Heart right ventricle (tissue), 16 donors: ENCODE data around the gene KCNJ14. TPM values are rescaled to one million over a fixed set of nuclear protein-coding genes. Genes with fewer than 3 reads are reported as not detected.

Experiments
- ATAC-seq, 8 donors: fragments of 200-7000 bp; cut with Tn5 transposase; one replicate each; pipeline ENCODE4 v1.9.1; 2020; ENCODE audit warnings: mild to moderate bottlenecking in 8 of 8, moderate library complexity in 8 of 8, moderate number of reproducible peaks in 1 of 8
- DNase-seq, 2 donors: peaks; one replicate each; pipeline ENCODE4 v3.0.0-alpha.2; 2020
- H3K27ac ChIP-seq, 10 donors: fragments of 200-600 bp; sonication (generic) in 2 of 10; one replicate each; pipeline versions ENCODE4 v1.5.0 to v1.8.0; 2020 to 2022; ENCODE audit warnings: mild to moderate bottlenecking in 3 of 10
- H3K27me3 ChIP-seq, 7 donors: fragments of 200-600 bp; one replicate each; pipeline ENCODE4 v1.8.0; 2021 to 2022; ENCODE audit warnings: mild to moderate bottlenecking in 2 of 7
- H3K36me3 ChIP-seq, 9 donors: fragments of 200-600 bp; sonication (generic) in 1 of 9; one replicate each; pipeline versions ENCODE4 v1.5.0 to v1.8.0; 2020 to 2022; ENCODE audit warnings: mild to moderate bottlenecking in 2 of 9
- H3K4me1 ChIP-seq, 9 donors: fragments of 200-600 bp; sonication (generic) in 1 of 9; one replicate each; pipeline versions ENCODE4 v1.5.0 to v1.8.0; 2020 to 2022; ENCODE audit warnings: mild to moderate bottlenecking in 4 of 9
- H3K4me3 ChIP-seq, 10 donors: fragments of 200-600 bp; sonication (generic) in 2 of 10; one replicate each; pipeline versions ENCODE4 v1.5.0 to v1.8.0; 2020 to 2022; ENCODE audit warnings: mild to moderate bottlenecking in 7 of 10, moderate library complexity in 2 of 10
- H3K9me3 ChIP-seq, 11 donors: fragments of 200-600 bp in 10 of 11; sonication (generic) in 2 of 11; one replicate each; pipeline versions ENCODE4 v1.5.0 to v1.8.0; 2013 to 2022; ENCODE audit warnings: mild to moderate bottlenecking in 2 of 11, control low read depth in 1 of 11, moderate library complexity in 1 of 11
- WGBS, 2 donors: extraction: QIAGEN DNeasy Blood & Tissue Kit; methylation state at CpG; one replicate each; pipeline ENCODE4 v1.1.7; 2013; ENCODE audit warnings: inconsistent platforms in 1 of 2; 5-methylcytosine and 5-hydroxymethylcytosine counted together
- intact Hi-C, 10 donors: fragments of 100-400 bp; cut with DNase I; formaldehyde crosslinking; loops; one replicate each; pipeline versions ENCODE4 v1.11.1 to v1.14.2; 2022
- polyA plus RNA-seq, 2 donors: library from polyadenylated mRNA; stranded (reverse); fragments of 200-250 nt; gene quantifications; one replicate each; pipeline ENCODE4 v1.2.3, GENCODE V29; 2013
- total RNA-seq, 10 donors: library from RNA; stranded (reverse); fragmentation: NEBNext Ultra II Directional in 3 of 10; extraction: Animal tissue kit (Norgen Biotek cat#: 25700) in 3 of 10; gene quantifications; one replicate each; pipeline versions ENCODE4 v1.2.1 to v1.2.4, GENCODE V29; 2021 to 2023
- TF ChIP-seq, protein P1 (sequence below), 9 donors: fragments of 200-600 bp; sonication (generic) in 2 of 9; IDR thresholded peaks; one replicate each; pipeline versions ENCODE4 v1.5.0 to v1.8.0; 2021 to 2022; ENCODE audit warnings: antibody characterized with exemption in 9 of 9, mild to moderate bottlenecking in 5 of 9, moderate library complexity in 1 of 9
- donor health status: Arrhythmogenic right ventricular cardiomyopathy.
- donor health status: ischemic (EF 13 %, LVEDD 7.1; RV severe dilation, severe dysfunction).
- donor health status: healthy with polysubstance abuse.
- donor health status: DM: no; HTN: yes; CAD: no.
- donor health status: DM: no; HTN: no; CAD: no.
- donor health status: ischemic (EF 25% LVEDD 6.9; RV normal size, moderate dysfunction).
- donor health status: ischemic (EF 25% LVEDD 5.7; RV mildly dilated, moderate dysfunction).
- donor health status: healthy.
- donor health status: DM: yes; HTN: yes; CAD: no.
- donor health status: Ischemic cardiomyopathy.
- donor health status: ischemic (EF 35%, LVEDD 5.7; RV mildly dilated, moderate dysfunction).
- donor health status: nonischemic (EF 11% LVEDD 7.7; RV severe dilation, severe dysfunction).
- donor health status: DM: yes; HTN: yes; CAD: no.
- donor health status: PGD.
- donor health status: ischemic (EF 29% LVEDD 5.4; RV normal size, mild dysfunction).
- donor health status: nonischemic (EF 23%, LVEDD 6.1; RV moderate dilation, normal function).

Gene KCNJ14
- total and polyA plus RNA-seq, 12 donors: 0.13 to 0.52 (median 0.30) TPM

DNA sequence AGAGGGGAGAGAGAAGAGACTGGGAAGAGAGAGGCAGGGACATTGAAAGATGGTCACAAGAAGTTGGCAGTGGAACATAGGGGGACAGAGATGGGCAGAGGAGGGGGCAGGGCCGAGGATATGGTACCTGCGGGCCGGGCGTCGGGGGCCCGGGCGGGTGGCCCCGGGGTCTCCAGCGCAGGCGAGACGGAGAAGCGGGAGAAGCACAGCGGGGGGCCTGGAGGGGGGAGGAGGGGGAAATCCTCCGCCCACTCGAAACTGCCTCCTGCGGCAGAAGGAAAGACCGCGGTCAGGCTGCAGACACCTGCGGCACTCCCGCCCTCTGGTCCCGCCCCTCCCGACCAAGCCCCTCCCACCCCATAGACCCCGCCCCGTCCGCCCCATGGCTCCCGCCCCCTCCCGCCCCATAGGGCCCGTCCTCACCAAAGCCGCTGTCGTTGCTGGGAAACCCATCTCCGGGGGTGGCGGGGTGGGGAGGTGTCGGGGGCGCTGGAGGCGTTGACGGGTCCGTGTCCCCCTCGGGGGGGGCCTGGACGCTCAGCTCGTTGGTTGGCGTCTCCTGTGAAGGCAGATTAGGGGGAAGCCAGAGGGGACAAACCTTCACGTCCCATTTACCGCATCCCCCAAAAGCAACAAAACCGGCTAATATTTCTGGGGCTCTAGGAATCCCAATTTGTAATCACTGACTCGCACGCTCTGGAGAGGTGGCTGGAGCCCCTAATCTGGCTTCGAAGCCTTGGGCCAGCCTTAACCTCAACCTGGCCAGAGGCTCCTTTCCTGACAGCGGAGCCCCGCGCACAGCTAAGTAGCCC is 35.8 kb downstream of the KCNJ14 start:
- intact Hi-C loops: loop anchor here in 5 of 10 donors (5.0 to 10.0 kb wide), 4 partner anchors 91 to 226 kb away; no protein-coding TSS in a partner anchor
- Histone ChIP-seq H3K27ac (no peak overlapping the region), H3K4me3 (no peak overlapping the region), H3K9me3 (no peaks in the 10 kb centered on the region), H3K4me1 (peaks cover 4 to 48% (median 25%) of the 10 kb centered on the region in 9 donors), H3K27me3 (peaks cover 0 to 44% (median 7%) of the 10 kb centered on the region in 7 donors), H3K36me3 (no peaks in the 10 kb centered on the region)
- TF ChIP-seq, protein P1, sequence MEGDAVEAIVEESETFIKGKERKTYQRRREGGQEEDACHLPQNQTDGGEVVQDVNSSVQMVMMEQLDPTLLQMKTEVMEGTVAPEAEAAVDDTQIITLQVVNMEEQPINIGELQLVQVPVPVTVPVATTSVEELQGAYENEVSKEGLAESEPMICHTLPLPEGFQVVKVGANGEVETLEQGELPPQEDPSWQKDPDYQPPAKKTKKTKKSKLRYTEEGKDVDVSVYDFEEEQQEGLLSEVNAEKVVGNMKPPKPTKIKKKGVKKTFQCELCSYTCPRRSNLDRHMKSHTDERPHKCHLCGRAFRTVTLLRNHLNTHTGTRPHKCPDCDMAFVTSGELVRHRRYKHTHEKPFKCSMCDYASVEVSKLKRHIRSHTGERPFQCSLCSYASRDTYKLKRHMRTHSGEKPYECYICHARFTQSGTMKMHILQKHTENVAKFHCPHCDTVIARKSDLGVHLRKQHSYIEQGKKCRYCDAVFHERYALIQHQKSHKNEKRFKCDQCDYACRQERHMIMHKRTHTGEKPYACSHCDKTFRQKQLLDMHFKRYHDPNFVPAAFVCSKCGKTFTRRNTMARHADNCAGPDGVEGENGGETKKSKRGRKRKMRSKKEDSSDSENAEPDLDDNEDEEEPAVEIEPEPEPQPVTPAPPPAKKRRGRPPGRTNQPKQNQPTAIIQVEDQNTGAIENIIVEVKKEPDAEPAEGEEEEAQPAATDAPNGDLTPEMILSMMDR (IDR thresholded peaks at IDR 0.05): no peak
- ATAC-seq (no peak), DNase-seq (no peak)
- 6 to 9% methylated on average over 28 to 50 of the region's 50 CpGs for WGBS, 2 donors

- WGBS, 2 donors: 26 to 32% methylated on average over 10 of the region's 10 CpGs
- no peak for DNase-seq
- Histone ChIP-seq H3K27ac (no peak overlapping the region), H3K4me3 (no peak overlapping the region), H3K4me1 (peaks cover 4 to 48% (median 25%) of the 10 kb centered on the region in 9 donors), H3K9me3 (no peaks in the 10 kb centered on the region), H3K36me3 (no peaks in the 10 kb centered on the region), H3K27me3 (peaks cover 0 to 49% (median 7%) of the 10 kb centered on the region in 7 donors)
- no peak for ATAC-seq
- intact Hi-C loops: loop anchor here in 5 of 10 donors (5.0 to 10.0 kb wide), 4 partner anchors 91 to 227 kb away; no protein-coding TSS in a partner anchor
- TF ChIP-seq, protein P1 (IDR thresholded peaks at IDR 0.05): no peak
These were observed 36.4 kb downstream of the KCNJ14 start for GRCh38 chr19:48491793-48492123.

GRCh38 chr19:48492925-48493717 is 37.7 kb downstream of the KCNJ14 start:
- Histone ChIP-seq H3K4me1 (peaks cover 2 to 52% (median 30%) of the 10 kb centered on the region in 9 donors), H3K36me3 (no peaks in the 10 kb centered on the region), H3K27ac (peak overlapping the region in 9 of 10 donors; percentile 25 to 83 (median 67)), H3K27me3 (peaks cover 0 to 62% (median 18%) of the 10 kb centered on the region in 7 donors), H3K4me3 (peak overlapping the region in 9 of 10 donors; percentile 25 to 62 (median 57)), H3K9me3 (no peaks in the 10 kb centered on the region)
- DNase-seq (peak; percentile 95), ATAC-seq (peak; percentile 86 to 94 (median 89))
- intact Hi-C loops: loop anchor here in 6 of 10 donors (1.0 to 10.0 kb wide), 6 partner anchors 24 to 228 kb away; partner anchors contain the start of gene CYTH2 (in 1 of the 6)
- WGBS, 2 donors: 2% methylated on average over 44 to 47 of the region's 47 CpGs
- TF ChIP-seq, protein P1 (IDR thresholded peaks at IDR 0.05): no peak
